GM19193 (cell line): ENCODE measurements around the gene CNRIP1.

Experiments
- POLR2A ChIP-seq: IDR thresholded peaks from 4 replicates; pipeline ENCODE4 v1.6.1; 2011; ENCODE audit not compliant: insufficient read depth, insufficient read length; ENCODE audit errors: extremely low read depth

The CNRIP1 gene, protein sequence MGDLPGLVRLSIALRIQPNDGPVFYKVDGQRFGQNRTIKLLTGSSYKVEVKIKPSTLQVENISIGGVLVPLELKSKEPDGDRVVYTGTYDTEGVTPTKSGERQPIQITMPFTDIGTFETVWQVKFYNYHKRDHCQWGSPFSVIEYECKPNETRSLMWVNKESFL

GRCh38 chr2:68319398-68320117 is at the start of gene CNRIP1:
Gene CNRIP1 (minus strand): TSS chr2:68319949. CDS start chr2:68319400, 549 bp downstream.
- no peak for TF ChIP-seq POLR2A

DNA sequence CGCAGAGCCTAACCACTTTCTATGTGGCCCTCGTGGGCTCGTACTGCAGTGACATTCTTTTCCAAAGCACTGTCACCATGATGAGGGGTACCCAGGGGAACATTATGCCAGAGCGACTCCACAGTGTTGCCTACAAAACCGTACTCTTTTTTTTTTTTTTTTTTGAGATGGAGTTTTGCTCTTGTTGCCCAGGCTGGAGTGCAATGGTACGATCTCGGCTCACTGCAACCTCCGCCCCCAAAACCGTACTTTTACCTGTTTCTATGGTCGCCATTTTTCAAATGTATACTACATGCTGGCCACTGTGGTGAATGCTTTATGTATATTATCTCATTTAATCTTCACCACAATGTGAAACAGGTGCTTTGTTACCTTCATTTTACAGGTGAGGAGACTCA is 49.6 kb upstream of the CNRIP1 start:
- TF ChIP-seq POLR2A: no peak

DNA sequence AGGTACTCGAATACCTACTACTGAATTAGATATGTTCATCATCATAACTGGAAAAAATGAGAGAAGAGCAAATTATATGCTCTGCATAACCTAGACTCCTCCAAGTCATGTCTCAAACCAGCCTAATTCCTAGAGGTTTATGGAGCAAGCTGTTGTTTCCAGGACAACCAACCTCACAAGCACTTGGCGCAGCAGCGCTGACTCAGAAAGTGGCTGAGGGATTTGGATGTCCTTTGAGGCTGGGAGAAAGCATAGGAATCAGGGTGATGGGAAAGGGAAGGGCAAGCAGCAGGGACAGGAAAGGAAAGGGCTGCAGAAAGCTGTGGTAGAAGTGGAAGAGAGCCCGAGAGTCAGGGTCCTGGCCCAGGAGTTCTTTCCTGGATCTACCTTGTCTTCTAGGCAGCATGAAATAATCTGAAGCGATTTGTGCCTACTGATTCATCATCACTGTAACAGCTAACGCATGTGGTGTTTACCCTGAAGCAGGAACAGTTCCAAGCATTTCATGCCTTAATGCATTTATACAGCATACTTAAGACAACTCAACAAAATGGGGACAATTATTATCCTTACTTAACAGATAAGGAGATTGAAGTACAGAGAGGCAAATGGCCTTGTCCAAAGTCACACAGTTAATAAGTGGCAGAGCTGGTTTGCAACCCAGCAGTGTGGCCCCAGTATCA is 49.0 kb upstream of the CNRIP1 start:
- no peak for TF ChIP-seq POLR2A

DNA sequence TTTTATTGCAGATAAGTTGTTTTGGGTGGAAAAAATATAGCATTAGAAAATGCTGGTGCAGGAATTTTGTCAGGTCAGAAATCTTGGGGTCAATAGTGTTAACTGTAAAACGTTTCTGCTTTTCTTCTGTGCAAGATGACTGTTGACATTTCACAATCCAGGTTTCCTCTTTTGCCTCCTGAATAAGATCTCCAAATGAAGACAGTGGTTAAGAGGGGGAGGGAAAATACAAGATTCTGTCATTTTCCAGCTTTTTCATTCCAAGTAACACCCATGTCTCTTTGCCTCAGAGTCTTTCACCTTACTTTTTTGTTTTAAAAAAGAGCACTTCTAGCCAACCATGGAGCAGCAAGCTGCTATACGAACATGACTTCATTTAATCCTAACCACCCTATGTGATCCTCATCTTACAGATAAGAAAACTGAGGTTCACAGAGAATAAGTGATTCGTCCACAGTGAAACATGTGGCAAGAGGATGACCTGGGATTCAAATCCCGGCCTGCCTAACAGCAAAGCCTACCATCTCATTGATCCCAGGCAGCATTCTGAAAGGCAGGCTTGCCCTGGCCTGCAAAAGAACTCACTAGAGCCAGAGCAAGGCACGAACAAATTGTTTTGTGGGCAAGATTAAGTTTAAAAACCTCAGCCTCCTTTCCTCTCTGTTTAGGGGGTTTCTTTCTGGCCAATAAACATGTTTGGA is 48.4 kb upstream of the CNRIP1 start:
- TF ChIP-seq POLR2A: no peak

DNA sequence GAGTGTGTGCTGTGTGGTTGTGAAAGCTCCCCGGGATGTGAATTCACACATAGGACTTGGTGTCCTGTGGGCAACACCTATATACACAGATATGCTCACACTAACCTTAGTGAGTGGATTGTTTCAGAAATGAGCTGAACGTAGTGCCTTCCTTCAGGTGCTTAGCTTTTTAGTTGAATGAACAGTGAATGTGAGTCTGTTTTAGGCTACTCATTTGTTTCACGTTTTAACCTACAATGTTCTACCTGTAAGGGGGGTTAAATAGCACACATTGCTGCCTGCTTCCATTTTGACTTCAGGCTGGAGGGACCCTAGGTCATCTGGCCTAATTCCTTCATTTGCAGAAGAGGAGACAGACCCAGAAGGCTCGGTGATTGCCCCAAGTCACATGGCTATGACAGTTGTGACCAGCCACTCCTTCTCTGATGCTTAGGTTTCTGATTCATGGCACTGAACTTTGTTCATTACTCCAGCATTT is 46.4 kb upstream of the CNRIP1 start:
- no peak for TF ChIP-seq POLR2A

DNA sequence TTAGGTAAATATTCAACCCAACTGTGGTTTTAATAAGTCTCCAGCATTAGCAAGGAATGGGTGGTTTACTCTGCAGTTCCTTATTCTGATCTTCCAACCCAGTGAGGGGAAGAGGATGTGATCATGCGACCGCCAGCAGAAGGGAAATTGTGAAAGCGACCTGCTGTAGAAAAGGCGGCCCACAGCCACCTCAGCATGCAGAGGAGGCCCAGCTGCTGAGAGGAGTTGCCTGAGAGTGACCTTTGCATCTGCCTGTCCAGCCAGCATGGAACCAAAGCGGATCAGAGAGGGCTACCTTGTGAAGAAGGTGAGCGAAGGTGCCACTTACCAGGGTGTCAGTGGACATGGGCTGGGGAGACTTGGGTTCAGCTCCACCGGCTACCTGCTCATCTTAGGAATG is 45.3 kb upstream of the CNRIP1 start, which contains the start of gene PLEK:
PLEK (plus strand) TSS at position 196 of the 400 bp plus-strand sequence; CDS start at position 266, 70 bp downstream.
- TF ChIP-seq POLR2A: peak; percentile 90

DNA sequence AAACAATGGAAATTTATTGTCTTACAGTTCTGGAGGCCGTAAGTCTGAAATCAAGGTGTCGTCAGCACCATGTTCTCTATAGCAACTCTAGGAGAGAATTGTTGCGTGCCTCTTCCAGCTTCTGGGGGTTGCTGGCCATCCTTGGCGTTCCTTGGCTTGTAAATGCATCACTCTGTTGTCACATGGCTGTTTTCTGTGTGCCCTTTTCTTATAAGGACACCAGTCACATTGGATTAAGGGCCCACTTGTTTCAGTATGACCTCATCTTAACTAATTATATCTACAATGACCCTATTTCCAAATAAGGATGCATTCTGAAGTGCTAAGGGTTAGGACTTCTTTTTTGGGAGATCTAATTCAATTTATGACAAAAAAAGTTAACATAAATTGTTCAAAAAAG is 44.0 kb upstream of the CNRIP1 start:
- TF ChIP-seq POLR2A: no peak

- TF ChIP-seq POLR2A: no peak
Measured at GRCh38 chr2:68362749-68363148, 43.0 kb upstream of the CNRIP1 start.

- peak; percentile 54 for TF ChIP-seq POLR2A
Measured at GRCh38 chr2:68362069-68362468, 42.3 kb upstream of the CNRIP1 start.

DNA sequence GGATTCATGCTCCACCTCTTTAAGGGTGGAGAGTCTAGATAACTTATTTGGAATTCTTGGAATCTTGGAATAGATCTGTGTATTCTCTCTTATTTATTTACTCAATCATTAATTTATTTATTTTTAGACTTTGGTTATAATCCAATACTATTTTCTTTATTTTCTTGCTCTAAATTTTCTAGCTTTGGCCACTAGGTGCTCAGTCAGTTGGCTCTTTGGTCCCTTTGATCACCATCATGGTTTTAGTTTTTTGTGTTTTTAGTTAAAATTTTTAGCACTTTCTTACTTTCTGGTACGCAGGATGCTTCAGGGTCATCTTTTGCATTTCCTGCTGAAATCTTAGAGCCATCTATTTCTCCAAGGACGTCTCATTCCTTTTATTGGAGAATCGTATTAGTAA is 40.1 kb upstream of the CNRIP1 start:
- no peak for TF ChIP-seq POLR2A

- no peak for TF ChIP-seq POLR2A
Measured at GRCh38 chr2:68357605-68358337, 38.0 kb upstream of the CNRIP1 start.

GRCh38 chr2:68356599-68357239 is 37.0 kb upstream of the CNRIP1 start:
- TF ChIP-seq POLR2A: no peak

DNA sequence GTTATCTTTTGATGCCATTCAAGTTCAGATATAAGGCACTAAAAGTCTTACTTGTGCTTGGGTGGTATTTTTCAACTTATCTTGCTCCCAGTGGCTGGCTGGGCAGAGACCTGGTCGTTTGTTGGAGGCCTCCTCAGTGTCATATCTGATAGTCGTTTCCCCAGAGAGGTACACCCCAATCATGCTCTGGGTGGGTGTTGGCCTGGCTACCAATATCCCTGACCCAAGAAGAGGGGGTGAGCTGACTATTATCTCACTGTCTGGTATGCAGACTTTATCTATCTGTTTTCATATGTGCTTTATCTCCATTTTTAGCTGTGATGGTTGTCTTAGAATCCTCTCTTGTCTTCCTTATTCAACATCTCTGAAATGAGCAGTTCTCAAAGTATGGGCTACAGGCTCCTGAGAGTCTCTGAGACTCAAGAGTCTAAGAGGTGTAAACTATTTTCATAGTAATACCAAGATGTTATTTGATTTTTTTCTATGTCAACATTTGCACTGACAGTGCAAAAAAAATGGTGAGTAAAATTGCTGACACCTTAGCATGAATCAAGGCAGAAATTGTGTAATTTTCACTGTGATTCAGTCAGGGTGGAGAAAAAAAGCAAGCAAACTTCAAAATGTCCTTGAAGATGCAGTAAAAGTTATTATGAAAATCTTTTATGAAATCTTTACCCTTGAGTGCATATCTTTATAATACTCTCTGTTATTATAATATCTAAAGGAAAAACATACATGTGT is 33.1 kb upstream of the CNRIP1 start:
- TF ChIP-seq POLR2A: no peak

DNA sequence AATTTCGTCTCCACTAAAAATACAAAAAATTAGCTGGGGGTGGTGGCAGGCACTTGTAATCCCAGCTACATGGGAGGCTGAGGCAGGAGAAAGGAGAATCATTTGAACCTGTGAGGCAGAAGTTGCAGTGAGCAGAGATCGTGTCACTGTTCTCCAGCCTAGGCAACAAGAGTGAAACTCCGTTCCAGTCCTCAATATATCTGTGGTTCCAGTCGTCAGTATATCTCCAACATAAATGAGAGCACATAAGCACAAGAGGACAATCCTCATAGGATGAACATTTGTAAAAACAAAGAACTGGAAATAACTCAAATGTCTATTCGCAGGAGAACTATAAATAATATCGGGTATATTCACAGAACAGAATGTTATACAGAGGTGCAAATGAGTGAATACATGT is 32.2 kb upstream of the CNRIP1 start:
- no peak for TF ChIP-seq POLR2A
